GM12801 (cell line): ENCODE data around the gene ARHGAP26.

Experiments used
- CTCF ChIP-seq: IDR thresholded peaks from one replicate; pipeline ENCODE4 v1.5.1; 2011; ENCODE audit warnings: control low read depth; ENCODE audit not compliant: insufficient read length; ENCODE audit errors: extremely low read depth

ARHGAP26 gene

GRCh38 chr5:143056792-143057579, 286.8 kb downstream of the ARHGAP26 start:
- no peak for TF ChIP-seq CTCF

GRCh38 chr5:143057580-143057999, 287.4 kb downstream of the ARHGAP26 start:
- no peak for TF ChIP-seq CTCF

- no peak for TF ChIP-seq CTCF
Observed at GRCh38 chr5:143059355-143059754, 289.2 kb downstream of the ARHGAP26 start.

- no peak for TF ChIP-seq CTCF
Observed at GRCh38 chr5:143059976-143060765, 290.0 kb downstream of the ARHGAP26 start.

GRCh38 chr5:143061161-143061945, 291.2 kb downstream of the ARHGAP26 start:
- no peak for TF ChIP-seq CTCF

- no peak for TF ChIP-seq CTCF
Observed at GRCh38 chr5:143062379-143062778, 292.2 kb downstream of the ARHGAP26 start.
